GM18526 (cell line): ENCODE data around the gene FAM216A.

Source experiments
- POLR2A ChIP-seq: IDR thresholded peaks from 3 replicates; pipeline ENCODE4 v1.6.1; 2011; ENCODE audit not compliant: insufficient read length; ENCODE audit errors: extremely low read depth

FAM216A gene

DNA sequence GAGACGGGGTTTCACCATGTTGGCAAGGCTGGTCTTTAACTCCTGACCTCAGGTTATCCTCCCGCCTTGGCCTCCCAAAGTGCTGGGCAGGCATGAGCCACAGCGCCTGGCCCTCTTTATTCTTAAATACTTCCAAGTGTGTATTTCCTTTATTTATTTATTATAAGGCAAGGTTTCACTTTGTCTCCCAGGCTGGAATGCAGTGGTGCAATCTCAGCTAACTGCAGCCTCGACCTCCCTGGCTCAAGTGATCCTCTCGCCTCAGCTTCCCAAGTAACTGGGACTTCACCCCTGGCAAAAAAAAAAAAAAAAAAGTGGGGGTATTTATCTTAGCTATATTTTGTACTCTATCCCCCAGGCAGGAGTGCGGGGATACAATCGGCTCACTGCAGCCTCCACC, 6.8 kb downstream of the FAM216A start:
- no peak for TF ChIP-seq POLR2A

DNA sequence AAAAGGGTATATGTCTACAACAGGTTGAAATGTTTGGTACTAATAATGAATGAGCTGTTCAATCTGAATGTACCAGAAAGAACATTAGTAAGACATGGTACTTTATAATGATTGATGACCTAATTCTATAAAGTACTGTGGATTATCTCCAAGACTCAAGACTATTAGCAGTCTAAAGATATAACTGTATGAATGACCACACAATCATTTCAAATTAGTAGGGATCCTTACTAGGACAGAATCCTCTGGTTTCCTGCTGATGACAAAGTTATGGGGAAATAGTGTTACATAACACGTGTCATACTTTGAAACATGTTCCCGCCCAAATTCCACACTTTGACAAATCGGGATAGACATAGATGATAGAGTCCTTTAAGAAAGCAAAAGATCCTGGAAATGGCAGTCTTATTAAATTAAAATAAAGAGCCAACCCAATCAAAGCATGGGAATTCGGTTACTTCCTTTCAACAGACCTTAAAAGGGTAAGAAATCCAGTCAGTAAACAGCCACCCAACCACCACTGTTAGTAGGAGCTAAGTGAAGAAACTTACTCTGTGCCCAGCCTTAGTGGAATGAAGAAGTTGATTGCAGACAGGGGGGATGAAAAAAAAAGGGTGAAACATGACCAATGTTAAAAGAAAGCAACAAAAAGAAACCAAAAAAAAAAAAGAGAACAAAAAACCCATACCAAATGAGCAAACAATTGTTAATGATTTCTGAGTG, 30.5 kb downstream of the FAM216A start:
- TF ChIP-seq POLR2A = no peak

DNA sequence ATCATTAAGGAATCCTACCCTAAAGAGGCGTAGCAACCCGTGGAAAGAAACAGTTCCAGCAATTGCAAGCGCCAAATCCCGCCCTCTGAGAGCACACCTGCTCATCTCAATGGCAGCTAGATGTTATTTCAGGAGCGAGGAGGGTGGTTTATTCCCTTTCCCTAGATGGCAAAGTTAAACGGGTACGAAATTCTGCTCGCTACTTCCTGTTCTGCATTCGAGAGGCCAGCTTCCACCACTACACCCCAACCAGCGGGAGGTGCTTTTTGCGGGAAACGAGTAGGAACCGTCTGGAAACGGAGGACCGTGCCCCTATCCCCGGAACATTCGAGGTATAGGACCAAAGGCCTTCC, 32.7 kb downstream of the FAM216A start:
- no peak for TF ChIP-seq POLR2A

DNA sequence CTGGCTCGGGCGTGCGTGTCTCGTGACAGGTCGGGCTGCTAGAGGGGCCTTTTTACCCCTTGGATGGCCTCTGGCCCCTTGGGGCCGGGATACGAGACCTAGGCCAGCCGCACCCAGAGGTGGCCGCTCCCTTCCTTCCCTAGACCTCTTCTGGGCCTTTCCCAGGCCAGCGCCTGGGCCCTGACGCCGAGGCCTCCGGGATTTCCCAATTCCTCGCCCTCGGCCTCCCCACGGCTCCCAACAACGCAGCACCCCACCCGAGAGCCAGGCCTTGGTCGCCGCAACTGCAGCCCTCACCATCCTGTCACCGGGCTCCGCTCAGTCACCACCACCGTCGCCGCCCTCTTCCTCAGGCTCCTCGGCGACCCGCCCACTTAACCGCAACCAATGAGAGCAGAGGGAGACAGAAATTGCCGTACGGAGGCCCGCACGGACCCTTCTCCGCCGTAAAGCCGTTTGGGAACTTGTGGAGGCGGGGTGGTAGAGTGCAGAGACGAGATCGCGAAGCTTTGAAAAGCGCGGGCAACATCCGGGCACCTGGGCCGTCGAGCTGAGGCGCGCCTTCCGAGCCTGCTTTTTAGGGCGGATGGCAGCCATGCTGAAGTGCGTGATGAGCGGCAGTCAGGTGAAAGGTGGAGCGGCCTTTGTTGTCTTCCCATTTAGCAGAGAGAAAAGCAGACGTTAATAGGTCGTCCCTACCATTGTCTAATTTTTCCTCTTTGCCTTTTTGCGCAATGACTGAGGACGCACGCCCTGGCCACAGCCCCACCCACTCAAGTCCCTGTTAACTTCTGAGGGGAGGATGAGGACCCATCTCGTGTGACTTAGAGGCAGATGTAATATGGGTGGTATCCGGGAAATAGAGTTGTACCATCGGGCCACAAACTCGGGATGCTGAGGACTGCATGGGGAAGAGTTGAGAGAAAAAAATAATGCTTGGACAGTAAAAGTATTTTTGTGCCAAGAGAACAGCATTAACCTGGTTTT, 33.4 kb downstream of the FAM216A start, which contains the start of the genes RAD9B and VPS29:
RAD9B (plus strand) TSS at position 580 of the 987 bp plus-strand sequence; CDS start at position 587, 7 bp downstream.
VPS29 (minus strand) TSS at position 360 of the 987 bp plus-strand sequence; CDS start at position 300, 60 bp downstream.
- TF ChIP-seq POLR2A = peak; percentile 95

DNA sequence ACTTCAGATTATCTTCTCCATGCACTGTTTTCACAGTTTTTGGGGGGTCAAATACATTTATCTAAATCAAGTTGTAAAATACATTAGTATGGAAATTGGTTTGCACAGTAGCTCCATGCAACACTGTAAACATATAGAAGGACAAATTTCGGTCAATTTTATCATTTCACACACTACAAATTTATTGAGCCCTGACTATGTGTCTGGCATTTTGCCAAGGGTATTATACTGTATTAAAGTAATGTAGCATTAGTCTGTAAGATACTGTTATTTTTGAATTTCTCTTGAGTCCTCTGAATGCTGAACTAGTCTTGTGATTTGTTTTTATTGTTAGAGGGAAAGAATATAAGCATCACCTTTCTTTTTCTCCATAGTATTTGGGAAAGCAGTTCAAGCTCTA, 34.8 kb downstream of the FAM216A start:
- TF ChIP-seq POLR2A = no peak

DNA sequence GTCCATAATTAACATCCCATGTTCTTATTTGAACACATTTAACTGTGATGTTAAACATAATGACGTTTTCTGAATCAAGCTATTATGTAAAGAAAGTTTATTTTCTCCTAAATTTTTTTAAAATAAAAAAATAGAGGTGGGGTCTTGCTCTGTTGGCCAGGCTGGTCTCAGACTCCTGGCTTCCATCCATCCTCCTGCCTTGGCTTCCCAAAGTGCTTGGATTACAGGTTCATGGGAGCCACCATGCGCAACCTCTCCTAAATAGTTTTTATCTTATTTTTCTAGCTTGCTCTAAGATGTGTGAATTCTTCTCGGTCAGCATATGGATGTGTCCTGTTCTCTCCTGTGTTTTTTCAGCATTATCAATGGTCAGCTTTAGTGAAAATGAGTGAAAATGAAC, 36.7 kb downstream of the FAM216A start:
- no peak for TF ChIP-seq POLR2A

DNA sequence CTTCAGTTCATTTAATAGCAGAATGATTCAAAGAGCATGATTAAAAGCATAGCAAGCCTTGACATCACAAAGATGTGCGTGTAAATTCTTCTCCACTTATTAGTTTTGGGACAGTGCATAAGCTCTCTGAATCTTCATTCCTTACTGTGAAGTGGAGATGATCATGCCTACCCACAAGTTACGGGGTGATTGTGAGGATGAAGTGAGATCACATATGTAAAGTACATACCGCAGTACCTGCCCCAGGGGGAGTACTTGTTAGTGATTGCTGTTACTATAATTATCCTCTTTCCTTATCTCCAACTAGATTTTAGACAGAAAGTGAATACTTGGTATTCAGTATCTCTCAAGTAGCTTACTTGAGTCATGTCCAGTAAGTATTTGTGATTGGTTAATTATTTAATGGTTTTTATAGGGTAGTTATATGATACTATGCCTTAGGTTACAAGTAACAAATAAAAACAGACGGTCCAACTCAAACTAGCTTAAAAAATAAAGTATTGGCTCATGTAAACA, 39.5 kb downstream of the FAM216A start:
- no peak for TF ChIP-seq POLR2A

DNA sequence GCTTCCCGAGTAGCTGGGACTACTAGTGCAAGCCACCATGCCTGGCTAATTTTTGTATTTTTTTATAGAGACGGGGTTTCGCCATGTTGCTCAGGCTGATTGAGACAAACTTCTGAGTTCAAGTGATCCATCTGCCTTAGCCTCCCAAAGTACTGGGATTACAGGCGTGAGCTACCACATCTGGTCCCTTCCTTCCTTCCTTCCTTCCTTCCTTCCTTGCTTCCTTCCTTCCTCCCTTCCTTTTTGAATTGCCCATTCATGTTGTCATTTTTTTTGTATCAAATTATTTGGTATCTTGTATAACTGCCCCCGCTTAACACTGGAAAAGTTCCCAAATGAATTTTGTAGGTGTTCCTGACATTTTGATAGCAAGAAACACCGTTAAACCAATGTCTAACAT, 45.2 kb downstream of the FAM216A start:
- no peak for TF ChIP-seq POLR2A

DNA sequence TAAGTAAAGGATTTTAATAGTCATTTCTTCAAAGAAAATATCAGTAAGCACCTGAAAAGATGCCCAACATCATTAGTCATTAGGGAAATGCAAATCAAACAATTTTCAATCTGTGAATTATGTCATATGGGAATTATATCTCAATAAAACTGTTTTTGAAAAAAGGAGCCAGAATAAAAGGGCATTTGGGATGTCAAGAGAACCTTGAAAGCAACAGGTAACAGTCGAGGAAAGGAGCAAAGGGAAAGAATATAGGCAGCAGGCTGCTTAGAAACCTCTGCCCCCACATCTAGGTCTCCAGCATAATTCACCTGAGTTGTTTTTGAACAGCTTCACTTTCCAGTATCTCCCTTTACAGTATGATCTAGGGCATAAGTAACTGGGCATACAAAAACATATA, 45.7 kb downstream of the FAM216A start:
- TF ChIP-seq POLR2A = no peak

DNA sequence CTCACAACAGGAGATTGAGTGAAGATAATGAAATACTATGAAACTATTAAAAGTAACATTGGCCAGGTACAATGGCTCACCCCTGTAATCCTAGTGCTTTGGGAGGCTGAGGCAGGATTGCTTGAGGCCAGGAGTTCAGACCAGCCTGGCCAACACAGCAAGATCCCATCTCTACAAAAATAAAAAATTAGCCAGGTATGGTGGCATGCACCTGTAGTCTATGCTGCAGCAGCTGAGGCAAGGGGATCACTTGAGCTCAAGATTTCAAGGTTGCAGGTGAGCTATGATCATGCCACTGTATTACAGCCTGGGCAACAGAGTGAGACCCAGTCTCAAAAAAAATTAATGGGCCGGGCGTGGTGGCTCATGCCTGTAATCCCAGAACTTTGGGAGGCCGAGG, 48.4 kb downstream of the FAM216A start:
- no peak for TF ChIP-seq POLR2A

DNA sequence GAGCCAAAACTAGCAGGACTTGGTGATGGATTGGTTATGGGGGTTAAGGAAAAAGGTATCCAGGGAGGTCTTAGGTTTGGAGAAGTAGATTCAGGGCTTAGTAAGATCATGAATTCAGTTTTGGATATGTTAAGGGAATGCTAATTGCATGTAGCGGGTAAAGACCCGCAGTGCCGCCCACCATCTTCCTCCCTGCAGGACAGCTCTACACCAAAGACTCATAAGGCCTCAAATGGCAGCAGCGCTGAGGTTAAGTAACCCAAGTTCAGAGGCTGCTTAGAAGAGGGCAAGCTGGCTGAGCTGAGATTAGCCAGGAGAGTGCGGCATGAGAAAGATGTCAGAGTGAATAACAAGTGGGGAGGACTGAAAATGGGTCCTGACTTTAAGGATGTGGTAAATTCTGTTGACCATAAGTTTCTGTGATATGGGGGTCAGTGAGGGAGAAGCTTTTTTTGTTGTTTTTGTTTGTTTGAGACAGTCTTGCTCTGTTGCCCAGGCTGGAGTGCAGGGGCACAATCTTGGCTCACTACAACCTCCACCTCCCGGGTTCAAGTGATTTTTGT, 59.7 kb downstream of the FAM216A start:
- no peak for TF ChIP-seq POLR2A

DNA sequence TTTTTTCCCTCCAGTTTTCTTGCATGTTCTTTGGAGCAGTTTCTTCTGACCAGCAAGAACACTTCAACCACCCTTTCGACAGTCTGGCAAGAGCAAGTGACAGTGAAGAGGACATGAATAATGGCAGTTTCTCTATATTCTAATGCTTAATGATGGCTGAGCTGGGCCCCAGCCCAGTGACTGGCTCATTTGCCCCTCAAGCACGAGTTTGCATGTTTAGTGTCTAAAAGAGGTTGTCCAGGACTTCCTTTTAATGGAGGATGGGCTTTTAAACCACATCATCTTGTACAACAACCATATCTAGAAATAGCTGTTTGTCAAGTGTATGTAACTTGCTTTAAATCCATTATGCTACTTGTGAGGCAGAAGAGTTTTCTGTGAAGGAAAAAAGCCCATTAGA, 61.9 kb downstream of the FAM216A start:
- TF ChIP-seq POLR2A = no peak

DNA sequence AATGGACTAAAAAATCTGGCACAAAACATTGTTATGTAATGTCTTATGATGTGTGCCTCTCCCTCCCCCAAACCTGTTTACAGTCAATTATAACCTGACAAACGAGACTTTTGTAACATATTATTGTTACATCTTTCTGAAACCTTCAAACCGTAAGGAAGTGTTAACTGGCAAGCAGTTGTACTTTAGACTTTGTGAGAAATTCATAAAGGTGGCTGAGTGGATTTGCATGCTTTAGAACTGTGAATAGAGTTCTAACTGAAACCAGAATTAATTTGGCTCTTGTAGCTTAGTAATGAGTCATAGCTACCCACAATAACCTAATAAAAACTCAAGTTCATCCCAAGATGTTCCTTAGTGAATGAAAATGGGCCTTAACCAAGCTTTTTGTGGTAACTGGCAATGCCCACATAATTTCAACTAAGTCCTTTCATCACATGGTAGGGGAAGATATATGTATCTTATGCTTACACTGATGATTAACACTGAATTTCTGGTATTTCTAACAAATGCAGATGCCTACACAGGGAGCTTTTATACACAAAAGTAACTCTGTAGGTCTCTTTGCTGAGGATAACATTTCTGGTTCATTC, 63.2 kb downstream of the FAM216A start:
- no peak for TF ChIP-seq POLR2A

DNA sequence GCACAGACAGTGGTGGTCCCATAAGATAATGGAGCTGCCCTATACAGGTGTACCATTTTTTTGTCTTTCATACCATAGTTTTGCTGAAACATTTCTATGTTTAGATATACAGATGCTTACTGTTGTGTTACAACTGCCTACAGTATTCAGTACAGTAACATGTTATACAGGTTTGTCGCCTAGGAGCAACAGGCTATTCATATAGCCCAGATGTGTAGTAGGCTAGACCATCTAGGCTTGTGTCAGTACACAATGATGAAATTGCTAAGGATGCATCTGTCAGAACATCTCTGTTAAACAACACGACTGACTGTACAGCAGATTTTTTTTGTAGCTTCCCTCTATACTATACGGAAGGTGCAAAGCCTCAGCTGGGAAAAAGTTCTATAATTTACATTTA, 64.0 kb downstream of the FAM216A start:
- no peak for TF ChIP-seq POLR2A

DNA sequence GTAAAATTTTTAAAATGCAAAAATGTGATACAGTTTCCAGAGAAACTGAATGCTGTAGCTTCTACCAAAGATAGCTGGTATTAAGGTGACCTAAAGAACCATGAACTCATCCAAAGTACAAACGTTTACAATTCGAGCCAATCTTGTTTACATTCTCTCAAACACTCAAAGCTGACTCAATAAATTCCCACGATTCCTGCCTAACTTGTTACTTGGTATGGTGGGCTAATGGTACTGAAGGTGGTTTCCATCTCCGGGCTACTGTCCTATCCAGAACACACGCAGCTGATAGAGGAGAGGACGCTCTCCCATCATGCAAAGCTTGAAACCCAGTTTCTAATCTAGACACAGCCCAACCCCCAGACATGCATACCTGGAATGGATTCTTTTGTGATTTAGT, 65.0 kb downstream of the FAM216A start:
- no peak for TF ChIP-seq POLR2A
